GM18907 (cell line): ENCODE data around the gene SRGAP3.

Experiments
- ATAC-seq: cut with Tn5 transposase; IDR thresholded peaks from one replicate; pipeline ENCODE4 v1.9.1; 2021; ENCODE audit warnings: mild to moderate bottlenecking, moderate library complexity; ENCODE audit not compliant: unreplicated experiment

Gene SRGAP3

GRCh38 chr3:9030034-9030433, 219.4 kb downstream of the SRGAP3 start:
- ATAC-seq: no peak

GRCh38 chr3:9028134-9028533, 221.3 kb downstream of the SRGAP3 start:
- no peak for ATAC-seq

GRCh38 chr3:9026320-9027045, 223.0 kb downstream of the SRGAP3 start:
- ATAC-seq: no peak

GRCh38 chr3:9024341-9024740, 225.1 kb downstream of the SRGAP3 start:
- no peak for ATAC-seq

- ATAC-seq: no peak
Observed at GRCh38 chr3:9023226-9023590, 226.2 kb downstream of the SRGAP3 start.

GRCh38 chr3:9022305-9023225, 226.9 kb downstream of the SRGAP3 start:
- no peak for ATAC-seq

GRCh38 chr3:9021271-9022009, 228.0 kb downstream of the SRGAP3 start:
- ATAC-seq: no peak

GRCh38 chr3:9020426-9020825, 229.0 kb downstream of the SRGAP3 start:
- ATAC-seq: no peak

- no peak for ATAC-seq
Observed at GRCh38 chr3:9019259-9019961, 230.0 kb downstream of the SRGAP3 start.

GRCh38 chr3:9015250-9015649, 234.2 kb downstream of the SRGAP3 start:
- no peak for ATAC-seq

GRCh38 chr3:9013782-9014563, 235.5 kb downstream of the SRGAP3 start:
- ATAC-seq: no peak

GRCh38 chr3:9012521-9012920, 236.9 kb downstream of the SRGAP3 start:
- no peak for ATAC-seq

GRCh38 chr3:9009976-9010545, 239.4 kb downstream of the SRGAP3 start:
- ATAC-seq: no peak

- no peak for ATAC-seq
Observed at GRCh38 chr3:9008550-9009255, 240.7 kb downstream of the SRGAP3 start.

GRCh38 chr3:9007928-9008327, 241.5 kb downstream of the SRGAP3 start:
- ATAC-seq: no peak

- ATAC-seq: no peak
Observed at GRCh38 chr3:9007213-9007612, 242.2 kb downstream of the SRGAP3 start.

GRCh38 chr3:9000041-9000440, 249.4 kb downstream of the SRGAP3 start:
- ATAC-seq: no peak

GRCh38 chr3:8997151-8997550, 252.3 kb downstream of the SRGAP3 start:
- no peak for ATAC-seq

GRCh38 chr3:8996681-8997121, 252.7 kb downstream of the SRGAP3 start:
- ATAC-seq: no peak
